HG02610 (cell line): ENCODE measurements around the gene GOLGA2.

Experiments
- ATAC-seq: cut with Tn5 transposase; IDR thresholded peaks from one replicate; pipeline ENCODE4 v1.9.1; 2021; ENCODE audit warnings: mild to moderate bottlenecking, moderate library complexity; ENCODE audit not compliant: unreplicated experiment

GOLGA2 gene, protein sequence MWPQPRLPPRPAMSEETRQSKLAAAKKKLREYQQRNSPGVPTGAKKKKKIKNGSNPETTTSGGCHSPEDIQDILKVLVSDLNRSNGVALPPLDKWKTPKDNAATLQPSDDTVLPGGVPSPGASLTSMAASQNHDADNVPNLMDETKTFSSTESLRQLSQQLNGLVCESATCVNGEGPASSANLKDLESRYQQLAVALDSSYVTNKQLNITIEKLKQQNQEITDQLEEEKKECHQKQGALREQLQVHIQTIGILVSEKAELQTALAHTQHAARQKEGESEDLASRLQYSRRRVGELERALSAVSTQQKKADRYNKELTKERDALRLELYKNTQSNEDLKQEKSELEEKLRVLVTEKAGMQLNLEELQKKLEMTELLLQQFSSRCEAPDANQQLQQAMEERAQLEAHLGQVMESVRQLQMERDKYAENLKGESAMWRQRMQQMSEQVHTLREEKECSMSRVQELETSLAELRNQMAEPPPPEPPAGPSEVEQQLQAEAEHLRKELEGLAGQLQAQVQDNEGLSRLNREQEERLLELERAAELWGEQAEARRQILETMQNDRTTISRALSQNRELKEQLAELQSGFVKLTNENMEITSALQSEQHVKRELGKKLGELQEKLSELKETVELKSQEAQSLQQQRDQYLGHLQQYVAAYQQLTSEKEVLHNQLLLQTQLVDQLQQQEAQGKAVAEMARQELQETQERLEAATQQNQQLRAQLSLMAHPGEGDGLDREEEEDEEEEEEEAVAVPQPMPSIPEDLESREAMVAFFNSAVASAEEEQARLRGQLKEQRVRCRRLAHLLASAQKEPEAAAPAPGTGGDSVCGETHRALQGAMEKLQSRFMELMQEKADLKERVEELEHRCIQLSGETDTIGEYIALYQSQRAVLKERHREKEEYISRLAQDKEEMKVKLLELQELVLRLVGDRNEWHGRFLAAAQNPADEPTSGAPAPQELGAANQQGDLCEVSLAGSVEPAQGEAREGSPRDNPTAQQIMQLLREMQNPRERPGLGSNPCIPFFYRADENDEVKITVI

DNA sequence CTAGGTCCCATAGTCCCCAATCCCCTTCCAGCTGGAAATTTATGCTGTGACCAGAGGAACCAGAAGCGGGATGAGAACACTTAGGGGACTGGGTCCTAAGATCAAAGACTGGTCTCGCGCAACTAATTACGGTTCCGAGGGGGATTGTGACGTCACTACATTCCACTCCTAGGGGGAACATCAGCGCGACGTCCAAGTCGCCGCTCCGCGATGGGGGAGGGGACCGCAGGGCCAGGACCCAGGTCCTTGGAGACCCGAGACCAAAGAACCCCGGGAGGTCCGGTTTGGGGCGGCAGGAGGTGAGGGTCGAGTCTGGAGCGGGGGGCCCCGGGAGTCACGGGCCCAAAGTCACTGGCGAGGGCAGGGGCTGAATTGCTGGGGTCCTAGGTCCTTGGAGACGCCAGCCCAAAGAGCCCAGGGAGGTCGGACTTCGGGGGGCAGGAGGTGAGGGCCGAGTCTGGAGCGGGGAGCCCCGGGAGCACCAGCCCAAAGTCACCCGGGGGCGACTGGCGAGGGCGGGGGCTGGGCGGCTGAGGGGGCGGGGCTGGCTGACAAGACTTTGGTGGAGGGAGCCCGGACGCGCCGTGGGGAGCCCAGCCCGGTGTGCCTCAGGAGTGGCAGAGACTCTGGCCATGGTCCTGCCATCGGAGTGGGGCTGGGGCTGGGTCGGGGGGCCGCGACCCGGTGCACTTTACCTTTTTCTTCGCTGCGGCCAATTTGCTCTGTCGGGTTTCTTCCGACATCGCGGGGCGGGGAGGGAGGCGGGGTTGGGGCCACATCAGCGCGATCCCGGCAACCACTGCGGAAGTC is at the start of gene GOLGA2:
GOLGA2 (minus strand) TSS at position 810 of the 810 bp plus-strand sequence; CDS start at position 779, 31 bp downstream.
- ATAC-seq, result peak; percentile 48

DNA sequence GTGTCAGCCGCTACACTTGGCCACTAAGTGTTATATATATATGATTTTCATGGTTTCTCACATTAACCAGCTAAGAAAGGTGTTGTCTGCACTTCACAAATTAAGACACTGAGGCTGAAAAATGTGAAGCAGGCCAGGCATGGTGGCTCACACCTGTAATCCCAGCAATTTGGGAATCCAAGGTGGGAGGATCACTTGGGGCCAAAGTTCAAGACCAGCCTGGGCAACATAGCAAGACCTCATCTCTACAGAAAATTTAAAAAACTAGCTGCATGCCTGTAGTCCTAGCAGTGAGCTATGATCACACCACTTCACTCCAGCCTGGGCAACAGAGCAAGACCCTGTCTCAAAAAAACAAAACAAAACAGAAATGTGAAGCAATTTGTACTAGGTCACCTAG is 48.6 kb upstream of the GOLGA2 start:
- ATAC-seq, result no peak

DNA sequence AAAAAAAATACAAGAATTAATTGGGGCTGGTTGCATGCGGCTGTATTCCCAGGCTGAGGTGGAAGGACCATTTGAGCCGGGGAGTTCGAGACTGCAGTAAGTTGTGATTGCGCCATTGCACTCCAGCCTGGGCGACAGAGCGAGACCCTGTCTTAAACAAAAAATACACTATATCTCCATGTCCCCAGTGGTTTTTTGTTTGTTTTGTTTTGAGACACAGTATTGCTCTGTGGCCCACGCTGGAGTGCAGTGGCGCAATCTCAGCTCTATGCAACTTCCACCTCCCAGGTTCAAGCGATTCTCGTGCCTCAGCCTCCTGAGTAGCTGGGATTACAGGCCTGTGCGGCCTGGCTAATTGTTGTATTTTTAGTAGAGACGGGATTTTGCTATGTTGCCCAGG is 48.0 kb upstream of the GOLGA2 start:
- no peak for ATAC-seq

DNA sequence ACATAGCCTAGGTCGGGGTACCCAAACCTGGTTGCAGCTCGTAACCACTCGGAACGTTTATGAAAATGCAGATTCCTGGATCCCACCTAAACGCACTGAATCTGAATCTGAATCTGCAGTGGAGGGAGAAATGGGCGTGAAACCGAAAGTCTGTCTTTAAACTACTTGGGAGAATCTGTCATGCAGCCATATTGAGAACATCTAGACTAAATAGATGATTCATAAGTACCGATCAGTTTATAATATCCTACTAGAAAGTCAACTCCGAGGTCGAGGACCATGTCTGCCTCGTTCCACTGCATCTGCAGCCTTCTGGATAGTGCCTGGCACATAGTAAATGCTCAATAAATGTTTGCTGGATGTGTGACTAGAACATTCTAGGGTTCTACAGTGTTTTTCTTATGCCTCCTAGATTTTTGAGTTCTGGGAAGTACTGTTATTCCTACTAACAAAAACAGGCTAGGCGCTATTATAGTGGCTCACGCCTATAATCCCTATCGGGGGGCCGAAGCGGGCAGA is 47.5 kb upstream of the GOLGA2 start:
- no peak for ATAC-seq

DNA sequence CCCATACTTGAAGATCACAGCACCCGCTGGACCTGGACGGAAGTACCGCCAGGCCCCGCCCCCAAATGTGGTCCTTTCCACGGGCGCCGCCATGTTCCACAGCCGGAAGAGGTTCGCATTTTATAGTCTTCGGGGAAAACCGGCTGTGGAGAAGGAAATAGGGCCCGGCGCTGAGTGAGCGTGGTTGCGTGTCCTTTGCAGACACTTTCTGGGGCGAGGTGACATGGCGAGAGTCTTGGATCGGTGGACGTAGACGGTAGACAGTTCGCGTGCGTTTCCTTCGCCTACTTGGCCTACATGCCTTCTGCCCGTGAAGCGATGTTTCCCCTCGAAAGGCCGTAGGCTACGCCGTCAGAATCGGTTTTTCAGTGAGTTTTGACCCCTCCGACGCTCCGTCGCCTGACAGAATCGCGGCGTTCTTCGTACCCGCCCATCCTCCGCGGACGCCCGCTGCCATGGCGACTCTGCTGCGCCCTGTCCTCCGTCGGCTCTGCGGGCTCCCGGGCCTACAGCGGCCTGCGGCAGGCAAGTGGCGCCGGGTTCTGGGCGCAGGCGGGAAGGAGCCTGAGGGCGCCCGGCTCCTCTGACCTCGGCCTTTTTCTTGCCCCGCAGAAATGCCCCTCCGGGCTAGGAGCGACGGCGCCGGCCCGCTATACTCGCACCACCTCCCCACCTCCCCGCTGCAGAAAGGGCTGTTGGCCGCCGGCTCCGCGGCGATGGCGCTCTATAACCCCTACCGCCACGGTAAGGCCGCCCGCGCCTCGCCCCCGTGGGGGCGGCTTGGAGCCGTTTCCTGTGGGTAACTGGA is 46.8 kb upstream of the GOLGA2 start, which contains the start of the genes COQ4 and TRUB2:
COQ4 (plus strand) TSS at position 436 of the 808 bp plus-strand sequence; CDS start at position 456, 20 bp downstream.
TRUB2 (minus strand) TSS at position 44 of the 808 bp plus-strand sequence; CDS start at position 5, 39 bp downstream.
- peak; percentile 82 for ATAC-seq

DNA sequence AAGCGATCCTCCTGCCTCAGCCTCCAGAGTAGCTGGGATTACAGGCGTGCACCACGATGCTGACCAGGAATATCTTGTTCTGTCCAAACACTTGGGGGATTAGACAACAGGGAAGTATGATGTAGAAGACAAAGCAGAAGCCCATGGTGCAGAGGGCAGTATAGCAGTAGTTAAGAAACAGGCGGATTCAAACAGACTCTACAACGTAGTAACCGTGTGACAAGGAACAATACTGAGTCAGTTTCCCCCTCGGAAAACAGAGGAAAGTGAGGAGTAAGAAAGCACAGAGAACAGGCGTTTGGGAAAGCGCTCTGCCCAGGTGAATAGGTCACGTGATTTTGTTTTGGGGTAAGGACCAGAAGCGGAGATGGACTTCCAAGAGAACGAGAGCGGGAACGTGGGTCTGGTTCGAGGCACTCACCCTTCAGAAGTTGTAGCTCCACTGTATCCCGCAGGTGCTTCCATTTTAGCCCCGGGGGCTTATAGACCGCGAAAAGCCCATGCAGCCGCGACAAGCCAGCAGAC is 46.1 kb upstream of the GOLGA2 start:
- no peak for ATAC-seq

DNA sequence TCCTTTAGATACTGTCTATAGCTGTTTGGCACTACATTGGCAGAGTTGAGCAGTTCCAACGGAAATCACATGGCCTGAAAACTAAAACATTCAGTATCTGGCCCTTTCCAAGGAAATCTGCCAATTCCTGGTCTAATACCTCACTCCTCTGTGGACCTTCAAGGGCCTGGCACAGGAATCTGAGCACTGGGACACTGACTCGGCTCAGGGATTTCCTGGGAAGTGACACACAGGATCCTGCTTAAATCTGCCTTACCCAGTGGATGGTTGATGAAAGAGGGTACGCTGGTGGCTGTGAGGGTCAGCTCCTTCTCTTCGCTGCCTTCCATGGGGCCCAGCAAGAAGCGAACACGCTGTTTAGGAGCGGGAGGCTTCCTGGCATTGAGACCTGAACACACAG is 45.5 kb upstream of the GOLGA2 start:
- no peak for ATAC-seq

DNA sequence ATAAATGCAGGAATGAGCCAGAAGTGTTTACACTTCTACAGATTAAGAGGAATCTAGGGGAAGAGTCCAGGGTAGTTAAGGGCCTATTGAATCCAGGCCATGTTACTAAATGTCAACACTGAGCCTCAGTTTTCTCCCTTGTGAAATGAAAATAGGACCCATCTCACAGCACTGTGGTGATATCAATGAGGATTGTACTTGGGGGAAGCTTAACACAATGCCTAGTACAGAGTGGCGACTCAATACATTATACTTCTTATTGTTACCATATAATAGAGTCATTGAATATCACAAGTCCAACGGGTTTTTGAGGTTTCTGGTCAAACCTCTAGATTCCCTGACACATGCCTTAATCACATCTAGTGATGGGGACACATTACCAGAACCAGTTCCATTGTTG is 41.8 kb upstream of the GOLGA2 start:
- ATAC-seq, result no peak

DNA sequence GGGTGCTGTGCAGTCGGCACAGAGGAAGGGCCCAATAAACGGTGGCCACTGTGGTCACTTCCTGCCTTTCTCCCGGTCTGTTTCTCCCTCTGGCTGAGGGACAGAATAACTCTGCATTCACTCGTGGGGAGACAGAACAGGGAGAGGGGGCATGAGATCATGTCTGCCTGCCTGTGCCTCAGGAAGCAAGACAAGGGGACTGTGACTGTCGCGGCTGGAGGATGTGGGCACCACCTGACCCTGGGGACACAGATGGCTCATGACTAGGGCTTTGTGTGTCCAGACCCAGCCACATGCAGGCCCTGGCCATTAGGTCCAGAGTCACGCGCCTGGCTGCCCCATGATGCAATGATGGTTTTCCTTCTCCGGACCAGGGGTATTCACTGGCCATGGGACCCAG is 40.6 kb upstream of the GOLGA2 start:
- no peak for ATAC-seq

DNA sequence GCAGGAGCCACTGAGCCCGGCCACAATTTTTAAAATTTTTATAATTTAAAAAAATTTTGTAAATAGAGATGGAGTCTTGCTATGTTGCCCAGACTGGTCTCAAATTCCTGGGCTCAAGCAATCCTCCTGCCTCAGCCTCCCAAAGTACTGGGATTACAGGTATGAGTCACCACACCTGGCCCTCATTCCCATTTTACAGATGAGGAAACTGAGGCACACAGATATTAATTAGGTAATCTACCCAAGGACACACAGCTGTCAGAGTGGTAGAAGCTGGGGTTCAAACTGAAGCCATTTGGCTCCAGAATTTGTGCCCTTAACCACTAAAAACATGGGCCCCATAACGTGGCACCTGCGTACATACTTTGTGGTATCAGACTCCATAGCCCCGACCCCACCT is 38.9 kb upstream of the GOLGA2 start:
- no peak for ATAC-seq

DNA sequence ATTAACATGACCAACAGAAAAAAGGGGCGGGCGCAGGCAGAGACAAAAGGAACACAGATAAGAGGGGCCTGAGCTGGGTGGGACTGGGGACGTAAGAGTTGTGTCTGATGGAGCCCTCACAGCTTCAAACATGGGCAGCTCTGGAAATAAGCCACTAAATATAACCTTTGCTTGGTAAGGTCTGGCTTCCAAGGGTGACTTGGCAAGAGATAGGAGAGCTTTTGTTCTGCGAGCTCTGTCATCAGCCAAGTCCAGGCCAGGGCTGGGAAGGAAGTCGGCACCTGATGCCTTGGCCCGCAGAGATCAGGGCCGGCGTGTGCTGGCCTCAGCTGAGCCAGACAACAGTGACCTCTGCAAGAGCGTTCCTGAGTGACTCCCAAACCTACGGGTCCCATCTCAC is 34.7 kb upstream of the GOLGA2 start:
- no peak for ATAC-seq

DNA sequence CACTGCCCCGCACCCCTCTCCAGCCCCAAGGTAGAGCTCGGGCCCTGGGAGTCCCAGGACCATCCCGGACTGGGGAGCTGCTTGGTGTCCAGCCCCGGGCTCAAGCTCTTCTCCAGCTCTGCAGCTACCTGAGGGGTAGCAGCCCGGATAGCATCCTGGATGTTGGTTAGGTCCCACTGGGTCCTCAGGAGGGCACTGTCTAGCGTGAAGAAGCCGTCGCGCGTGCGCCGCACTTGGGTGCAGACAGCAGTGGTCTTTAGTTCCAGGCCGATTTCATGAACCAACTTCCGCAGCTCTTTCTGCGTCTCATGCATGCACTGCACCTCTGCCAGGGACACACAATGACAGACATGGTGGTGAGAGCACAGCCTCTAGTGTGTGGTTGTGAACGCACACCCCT is 33.7 kb upstream of the GOLGA2 start:
- ATAC-seq, result no peak

DNA sequence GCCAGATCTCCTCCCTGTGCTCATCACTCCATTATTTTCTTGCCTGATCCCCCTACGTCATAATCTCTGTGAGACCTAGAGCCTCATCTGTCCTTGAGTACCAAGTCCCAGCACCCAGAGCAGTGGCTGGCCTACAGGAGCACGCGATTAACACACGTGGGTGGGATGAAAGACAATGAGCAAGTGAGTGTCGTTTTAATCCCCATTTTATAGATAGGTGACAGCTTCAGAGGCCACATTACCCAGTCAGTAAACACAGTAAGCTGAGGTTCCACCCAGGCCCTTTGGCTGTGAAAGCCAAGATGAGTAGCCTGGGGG is 29.1 kb upstream of the GOLGA2 start:
- ATAC-seq, result no peak

DNA sequence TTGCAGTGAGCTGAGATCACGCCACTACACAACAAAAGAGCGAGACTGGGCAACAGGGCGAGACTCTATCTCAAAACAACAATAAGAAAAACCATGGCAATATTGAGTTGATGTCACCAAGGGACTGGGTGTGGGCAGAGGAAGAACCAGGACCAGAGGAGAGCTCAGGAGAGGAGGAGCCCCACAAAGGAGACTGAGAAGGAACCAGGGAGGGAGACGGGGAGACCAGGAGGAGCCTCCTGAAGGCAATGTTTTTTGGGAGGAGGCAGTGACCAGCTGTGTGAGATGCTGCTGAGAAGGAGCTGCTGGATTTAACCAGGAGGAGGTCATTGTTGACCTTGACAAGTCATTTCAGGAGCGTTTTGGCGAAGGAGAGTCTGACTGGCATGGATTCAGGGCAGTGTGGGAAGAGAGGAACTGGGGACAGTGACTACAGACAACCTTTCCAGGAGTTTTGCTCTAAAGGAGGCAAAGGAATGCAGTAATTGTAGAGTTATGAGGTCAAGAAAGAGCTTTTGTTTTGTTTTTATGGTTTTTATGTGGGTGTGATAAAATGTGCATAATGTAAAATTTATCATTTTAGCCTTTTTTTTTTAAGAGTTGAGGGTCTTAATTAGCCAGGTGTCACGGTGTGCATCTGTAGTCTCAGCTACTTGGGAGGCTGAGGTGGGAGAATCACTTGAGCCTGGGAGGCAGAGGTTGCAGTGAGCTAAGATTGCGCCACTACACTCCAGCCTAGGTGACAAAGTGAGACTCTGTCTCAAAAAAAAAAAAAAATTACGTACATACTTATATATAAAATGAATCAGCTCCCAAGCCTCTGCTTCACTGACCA is 28.5 kb upstream of the GOLGA2 start:
- ATAC-seq, result no peak

DNA sequence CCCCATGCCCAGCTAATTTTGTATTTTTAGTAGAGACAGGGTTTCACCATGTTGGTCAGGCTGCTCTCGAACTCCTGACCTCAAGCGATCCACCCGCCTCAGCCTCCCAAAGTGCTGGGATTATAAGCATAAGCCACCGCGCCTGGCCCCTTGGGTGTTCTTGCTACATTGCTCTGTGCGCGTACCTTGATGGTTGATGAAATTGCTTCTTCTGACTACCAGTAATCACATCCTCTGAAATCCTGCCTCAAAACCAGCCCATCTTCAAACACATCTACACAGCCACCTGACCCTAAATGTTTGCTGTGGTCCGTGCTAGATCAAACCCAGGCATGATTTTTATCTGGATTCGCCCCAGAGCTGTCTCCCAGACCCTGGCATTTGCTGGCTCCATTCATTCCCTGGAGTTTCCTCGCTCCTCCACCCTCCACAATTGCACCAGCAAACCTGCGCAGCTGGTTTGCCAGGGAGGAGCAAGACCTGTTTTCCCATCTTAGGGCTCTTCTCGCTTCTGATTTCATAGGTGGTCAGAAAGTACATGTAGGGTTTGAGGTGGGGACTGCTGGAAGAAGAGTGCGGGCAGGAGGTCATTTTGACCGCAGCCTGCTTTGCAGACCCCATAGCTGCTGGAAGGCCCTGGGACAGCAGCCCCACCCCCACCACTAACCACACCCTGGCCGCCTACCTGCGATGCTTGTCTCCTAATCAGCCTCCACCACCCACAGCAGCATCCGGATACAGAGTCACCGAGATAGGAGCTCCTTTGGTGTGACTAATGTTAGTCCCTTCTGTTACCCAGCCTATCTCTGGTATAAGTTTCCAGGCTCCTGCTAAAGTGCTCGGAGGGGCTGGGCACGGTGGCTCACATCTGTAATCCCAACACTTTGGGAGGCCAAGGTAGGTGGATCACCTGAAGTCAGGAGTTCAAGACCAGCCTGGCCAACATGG is 23.0 kb upstream of the GOLGA2 start:
- ATAC-seq, result no peak

DNA sequence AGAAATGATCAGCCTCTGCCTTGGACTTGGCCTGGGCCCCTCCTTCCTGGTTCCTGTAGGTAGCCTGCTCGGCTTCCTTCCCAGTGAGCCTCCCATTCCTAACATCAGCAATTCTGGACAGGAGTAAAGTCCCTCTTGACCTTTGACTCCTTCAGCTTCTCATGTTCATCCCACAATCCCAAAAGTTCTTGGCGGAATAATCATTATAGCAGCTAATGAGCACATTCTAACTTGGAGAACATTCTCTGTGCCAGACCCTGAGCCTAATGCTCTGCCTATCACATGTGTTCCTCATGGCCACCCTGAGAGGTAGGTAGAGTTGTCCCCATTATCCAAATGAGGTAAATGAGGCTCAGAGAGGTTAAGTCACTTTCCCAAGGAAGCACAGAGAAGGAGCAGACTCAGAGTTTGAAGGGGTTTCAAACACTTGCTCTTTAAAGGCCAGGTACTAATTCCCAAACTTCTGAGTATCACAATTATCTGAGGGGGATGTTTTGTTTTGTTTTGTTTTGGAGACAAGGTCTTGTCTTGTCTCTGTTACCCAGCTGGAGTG is 21.5 kb upstream of the GOLGA2 start:
- no peak for ATAC-seq
